Measurements from ENCODE around the gene KNDC1.

DNA sequence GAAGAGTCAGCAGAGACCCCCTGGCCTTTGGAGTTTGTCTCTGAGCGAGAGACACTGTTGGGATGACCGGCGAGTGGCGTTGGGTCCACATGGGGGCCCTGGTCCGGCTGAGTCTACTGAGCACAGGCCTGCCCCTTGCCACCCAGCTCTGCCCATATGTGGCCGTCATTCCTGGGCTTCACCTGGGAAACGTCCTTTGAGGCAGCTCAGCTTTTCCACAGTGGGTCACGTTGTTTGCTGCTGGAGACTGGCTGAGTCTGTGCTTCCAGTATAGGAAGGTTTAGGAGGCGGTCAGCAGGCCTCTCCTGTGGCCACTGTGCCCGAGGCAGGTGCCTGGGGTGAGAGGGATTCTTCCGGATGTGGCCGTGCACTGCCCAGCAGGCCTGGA, 99.6 kb downstream of the KNDC1 start:
- TF ChIP-seq POLR2A (IDR thresholded peaks at IDR 0.05) = peak in 1 of 2 donors; percentile 32
- TF ChIP-seq, protein P1, sequence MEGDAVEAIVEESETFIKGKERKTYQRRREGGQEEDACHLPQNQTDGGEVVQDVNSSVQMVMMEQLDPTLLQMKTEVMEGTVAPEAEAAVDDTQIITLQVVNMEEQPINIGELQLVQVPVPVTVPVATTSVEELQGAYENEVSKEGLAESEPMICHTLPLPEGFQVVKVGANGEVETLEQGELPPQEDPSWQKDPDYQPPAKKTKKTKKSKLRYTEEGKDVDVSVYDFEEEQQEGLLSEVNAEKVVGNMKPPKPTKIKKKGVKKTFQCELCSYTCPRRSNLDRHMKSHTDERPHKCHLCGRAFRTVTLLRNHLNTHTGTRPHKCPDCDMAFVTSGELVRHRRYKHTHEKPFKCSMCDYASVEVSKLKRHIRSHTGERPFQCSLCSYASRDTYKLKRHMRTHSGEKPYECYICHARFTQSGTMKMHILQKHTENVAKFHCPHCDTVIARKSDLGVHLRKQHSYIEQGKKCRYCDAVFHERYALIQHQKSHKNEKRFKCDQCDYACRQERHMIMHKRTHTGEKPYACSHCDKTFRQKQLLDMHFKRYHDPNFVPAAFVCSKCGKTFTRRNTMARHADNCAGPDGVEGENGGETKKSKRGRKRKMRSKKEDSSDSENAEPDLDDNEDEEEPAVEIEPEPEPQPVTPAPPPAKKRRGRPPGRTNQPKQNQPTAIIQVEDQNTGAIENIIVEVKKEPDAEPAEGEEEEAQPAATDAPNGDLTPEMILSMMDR (IDR thresholded peaks at IDR 0.05) = no peak
